GM12878 (cell line): ENCODE data around the gene EGFR.

Source experiments
- EZH2 ChIP-seq: IDR thresholded peaks from 2 replicates; pipeline ENCODE4 v1.6.1; 2012; ENCODE audit warnings: low read depth, mild to moderate bottlenecking, control low read depth, inconsistent platforms, low read length, borderline replicate concordance; ENCODE audit not compliant: control insufficient read depth
- GATAD2B ChIP-seq: fragments of 450-650 bp; conservative IDR thresholded peaks from 2 replicates; pipeline ENCODE4 v1.6.1; 2017; ENCODE audit warnings: low read depth, mild to moderate bottlenecking, moderate library complexity
- HDAC6 ChIP-seq: fragments of 200-600 bp; sonication (generic); IDR thresholded peaks from one replicate; pipeline ENCODE4 v1.8.0; 2017; ENCODE audit warnings: antibody characterized with exemption; ENCODE audit not compliant: unreplicated experiment
- KAT2A ChIP-seq: conservative IDR thresholded peaks from 2 replicates; pipeline ENCODE4 v1.6.1; 2011; ENCODE audit warnings: low read depth, low read length; ENCODE audit not compliant: control insufficient read depth
- KLF5 ChIP-seq: fragments of 450-650 bp; IDR thresholded peaks from 2 replicates; pipeline ENCODE4 v1.6.1; 2014; ENCODE audit warnings: mild to moderate bottlenecking; ENCODE audit not compliant: partially characterized antibody
- MYC ChIP-seq: IDR thresholded peaks from 2 replicates; pipeline ENCODE4 v1.6.1; 2011; ENCODE audit warnings: mild to moderate bottlenecking, low read length, moderate library complexity, inconsistent platforms; ENCODE audit not compliant: insufficient read depth, insufficient replicate concordance, insufficient read length, severe bottlenecking
- PKNOX1 ChIP-seq: fragments of 450-650 bp; IDR thresholded peaks from 2 replicates; pipeline ENCODE4 v1.6.1; 2016; ENCODE audit warnings: mild to moderate bottlenecking
- POU2F2 ChIP-seq: IDR thresholded peaks from 3 replicates; pipeline ENCODE4 v1.6.1; 2011; ENCODE audit warnings: low read depth, mild to moderate bottlenecking, low read length, borderline replicate concordance
- RAD21 ChIP-seq: IDR thresholded peaks from 2 replicates; pipeline ENCODE4 v1.6.1; 2011; ENCODE audit warnings: mild to moderate bottlenecking, low read depth, low read length, moderate library complexity; ENCODE audit not compliant: insufficient read depth
- RFX5 ChIP-seq: IDR thresholded peaks from 2 replicates; pipeline ENCODE4 v1.6.1; 2011; ENCODE audit warnings: low read depth, low read length, improper control_type of control experiment
- USF2 ChIP-seq: IDR thresholded peaks from 2 replicates; pipeline ENCODE4 v1.6.1; 2011; ENCODE audit warnings: low read depth, low read length, improper control_type of control experiment, borderline replicate concordance
- YY1 ChIP-seq: IDR thresholded peaks from 2 replicates; pipeline ENCODE4 v1.6.1; 2011; ENCODE audit warnings: low read depth, mild to moderate bottlenecking, low read length
- ZNF274 ChIP-seq: IDR thresholded peaks from one replicate; pipeline ENCODE4 v1.8.0; 2011; ENCODE audit not compliant: insufficient read length, insufficient read depth
- TF ChIP-seq, protein P1 (sequence below), 3 experiments: IDR thresholded peaks in 2 of 3; conservative IDR thresholded peaks in 1 of 3; 2 replicates each; pipeline ENCODE4 v1.5.1; 2011; ENCODE audit warnings: low read depth in 3 of 3, low read length in 3 of 3, mild to moderate bottlenecking in 3 of 3, control low read depth in 2 of 3, moderate library complexity in 2 of 3, inconsistent platforms in 1 of 3, mixed read lengths in 1 of 3; ENCODE audit not compliant: control insufficient read depth in 2 of 3, insufficient read depth in 1 of 3; ENCODE audit errors: extremely low read depth in 1 of 3

GRCh38 chr7:55179931-55180682 is 161.3 kb downstream of the EGFR start:
- TF ChIP-seq EZH2 (no peak), KLF5 (no peak), MYC (no peak), POU2F2 (no peak), RFX5 (no peak), ZNF274 (no peak), USF2 (no peak), KAT2A (no peak), GATAD2B (no peak), PKNOX1 (no peak), YY1 (no peak), HDAC6 (no peak), RAD21 (no peak)
- TF ChIP-seq, protein P1, sequence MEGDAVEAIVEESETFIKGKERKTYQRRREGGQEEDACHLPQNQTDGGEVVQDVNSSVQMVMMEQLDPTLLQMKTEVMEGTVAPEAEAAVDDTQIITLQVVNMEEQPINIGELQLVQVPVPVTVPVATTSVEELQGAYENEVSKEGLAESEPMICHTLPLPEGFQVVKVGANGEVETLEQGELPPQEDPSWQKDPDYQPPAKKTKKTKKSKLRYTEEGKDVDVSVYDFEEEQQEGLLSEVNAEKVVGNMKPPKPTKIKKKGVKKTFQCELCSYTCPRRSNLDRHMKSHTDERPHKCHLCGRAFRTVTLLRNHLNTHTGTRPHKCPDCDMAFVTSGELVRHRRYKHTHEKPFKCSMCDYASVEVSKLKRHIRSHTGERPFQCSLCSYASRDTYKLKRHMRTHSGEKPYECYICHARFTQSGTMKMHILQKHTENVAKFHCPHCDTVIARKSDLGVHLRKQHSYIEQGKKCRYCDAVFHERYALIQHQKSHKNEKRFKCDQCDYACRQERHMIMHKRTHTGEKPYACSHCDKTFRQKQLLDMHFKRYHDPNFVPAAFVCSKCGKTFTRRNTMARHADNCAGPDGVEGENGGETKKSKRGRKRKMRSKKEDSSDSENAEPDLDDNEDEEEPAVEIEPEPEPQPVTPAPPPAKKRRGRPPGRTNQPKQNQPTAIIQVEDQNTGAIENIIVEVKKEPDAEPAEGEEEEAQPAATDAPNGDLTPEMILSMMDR (IDR thresholded peaks at IDR 0.05 in 2 of 3, conservative IDR thresholded peaks at IDR 0.05 in 1 of 3; ENCODE audit: control insufficient read depth in 2 of 3, extremely low read depth in 1 of 3, insufficient read depth in 1 of 3, low read depth in 3 of 3, low read length in 3 of 3) = no peak
